Measurements from ENCODE around the gene UNC13B. TPM values are rescaled to one million over a fixed set of nuclear protein-coding genes. Genes with fewer than 3 reads are reported as not detected.
"Not testable (repeated sequence)": the region's sequence is repeated elsewhere in the genome, so short reads cannot be mapped to it uniquely, and the experiment has no call there.

UNC13B gene
- total RNA-seq, 1 experiment from 2014 or later: 19.7 TPM

DNA sequence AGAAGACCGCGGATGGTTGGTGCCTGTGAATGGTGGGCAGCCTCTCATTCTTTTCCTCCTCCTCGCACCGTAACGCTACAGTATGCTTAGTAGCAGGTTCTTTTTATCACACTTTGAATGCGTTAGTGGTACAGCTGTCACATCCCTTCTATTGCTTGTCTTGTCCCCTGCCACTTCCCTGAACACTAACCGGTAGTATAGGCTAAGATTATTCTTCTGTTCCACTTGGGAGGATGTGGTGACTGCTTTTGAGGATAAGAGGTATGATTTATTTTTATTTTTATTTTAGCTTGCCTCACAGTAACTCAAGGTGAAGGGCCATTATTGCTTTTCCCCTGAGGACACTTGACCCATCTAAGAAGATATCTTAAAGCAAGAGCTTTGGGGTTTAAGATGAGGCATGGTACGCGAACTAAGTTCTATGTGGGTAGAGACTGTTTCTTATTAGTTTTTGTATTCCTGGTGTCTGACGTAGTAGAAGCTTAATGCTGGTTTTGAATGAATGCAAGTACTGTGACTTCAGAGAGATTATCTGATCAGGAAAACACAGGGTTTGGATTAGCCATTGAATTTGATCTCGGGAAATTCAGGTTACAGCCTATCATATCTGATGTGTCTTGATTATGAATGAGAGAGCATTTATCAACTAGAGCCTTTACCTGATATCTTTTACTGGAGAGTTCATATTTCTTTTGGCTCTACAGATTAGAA is 951 bp downstream of the UNC13B start:
- no peaks in the 10 kb centered on the region for H3K36me3 ChIP-seq (ENCODE audit: control insufficient read depth, insufficient read depth, low read length)
- H3K4me1 ChIP-seq: peaks cover 10% of the 10 kb centered on the region
- no peaks in the 10 kb centered on the region for H3K27me3 ChIP-seq (replicated peaks; ENCODE audit: control insufficient read depth, insufficient read depth, low read length)
- TSS peak; percentile 44 for BruUV-seq (replicated peaks)
- peak overlapping the region; percentile 78 for H3K4me3 ChIP-seq (ENCODE audit: low read depth, low read length)
- no peaks in the 10 kb centered on the region for H3K4me1 Mint-ChIP-seq (ENCODE audit: low read depth, unreplicated experiment)
- DNase-seq: no peak
- CTCF ChIA-PET: interaction anchor here (1.9 kb wide), 1 partner anchor 47 kb away, joined by 10 read pairs; the partner anchor contains the start of gene ATOSB
- TF ChIP-seq, protein P1, sequence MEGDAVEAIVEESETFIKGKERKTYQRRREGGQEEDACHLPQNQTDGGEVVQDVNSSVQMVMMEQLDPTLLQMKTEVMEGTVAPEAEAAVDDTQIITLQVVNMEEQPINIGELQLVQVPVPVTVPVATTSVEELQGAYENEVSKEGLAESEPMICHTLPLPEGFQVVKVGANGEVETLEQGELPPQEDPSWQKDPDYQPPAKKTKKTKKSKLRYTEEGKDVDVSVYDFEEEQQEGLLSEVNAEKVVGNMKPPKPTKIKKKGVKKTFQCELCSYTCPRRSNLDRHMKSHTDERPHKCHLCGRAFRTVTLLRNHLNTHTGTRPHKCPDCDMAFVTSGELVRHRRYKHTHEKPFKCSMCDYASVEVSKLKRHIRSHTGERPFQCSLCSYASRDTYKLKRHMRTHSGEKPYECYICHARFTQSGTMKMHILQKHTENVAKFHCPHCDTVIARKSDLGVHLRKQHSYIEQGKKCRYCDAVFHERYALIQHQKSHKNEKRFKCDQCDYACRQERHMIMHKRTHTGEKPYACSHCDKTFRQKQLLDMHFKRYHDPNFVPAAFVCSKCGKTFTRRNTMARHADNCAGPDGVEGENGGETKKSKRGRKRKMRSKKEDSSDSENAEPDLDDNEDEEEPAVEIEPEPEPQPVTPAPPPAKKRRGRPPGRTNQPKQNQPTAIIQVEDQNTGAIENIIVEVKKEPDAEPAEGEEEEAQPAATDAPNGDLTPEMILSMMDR (IDR thresholded peaks at IDR 0.05; ENCODE audit: insufficient read depth in 1 of 2, low read depth in 1 of 2, low read length in 1 of 2, severe bottlenecking in 1 of 2, unreplicated experiment in 1 of 2): no peak
- peak overlapping the region; percentile 80 for H3K4me3 Mint-ChIP-seq (ENCODE audit: unreplicated experiment)
- no peaks in the 10 kb centered on the region for H3K9me3 Mint-ChIP-seq (ENCODE audit: unreplicated experiment)
- no peaks in the 10 kb centered on the region for H3K36me3 Mint-ChIP-seq (ENCODE audit: insufficient read depth, unreplicated experiment)
- H3K27me3 Mint-ChIP-seq (ENCODE audit: insufficient read depth, unreplicated experiment): no peaks in the 10 kb centered on the region
- intact Hi-C loops (cut with micrococcal nuclease; ENCODE audit: unreplicated experiment): loop anchor here (2.0 to 5.0 kb wide), 2 partner anchors 75 to 96 kb away; no protein-coding TSS in a partner anchor
- no peaks in the 10 kb centered on the region for H3K9me3 ChIP-seq
- POLR2A ChIA-PET: interaction anchor here (0.5 to 1.8 kb wide), 4 partner anchors 39 to 502 kb away, joined by 3 to 11 read pairs (median 6); partner anchors contain the start of genes ARHGEF39, ATOSB and STOML2
- H3K27ac Mint-ChIP-seq (ENCODE audit: unreplicated experiment): peak overlapping the region; percentile 79

DNA sequence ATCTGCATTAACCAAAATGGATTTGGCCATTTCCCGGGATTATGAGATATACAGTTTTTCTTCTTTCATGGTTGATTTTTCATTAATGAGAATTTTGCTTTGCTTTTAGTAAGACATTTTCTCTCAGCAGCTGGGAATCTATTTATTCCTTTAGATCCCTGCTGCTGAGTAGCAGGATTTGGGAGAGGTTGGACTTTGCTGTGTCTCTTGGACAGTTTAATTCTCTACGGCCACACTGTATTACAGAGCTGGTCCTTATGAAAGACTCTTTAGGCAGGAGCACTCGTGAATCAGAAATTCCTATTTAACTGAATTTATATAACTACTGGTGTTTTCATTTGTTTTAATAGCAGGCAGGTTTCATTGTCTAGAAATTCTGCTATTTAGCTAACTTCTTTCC is 1.6 kb downstream of the UNC13B start:
- no TSS peak for BruUV-seq (replicated peaks)
- POLR2A ChIA-PET: no interaction called here
- Mint-ChIP-seq H3K36me3 (ENCODE audit: insufficient read depth, unreplicated experiment) (no peaks in the 10 kb centered on the region), H3K4me1 (ENCODE audit: low read depth, unreplicated experiment) (no peaks in the 10 kb centered on the region), H3K27ac (ENCODE audit: unreplicated experiment) (no peak overlapping the region), H3K9me3 (ENCODE audit: unreplicated experiment) (no peaks in the 10 kb centered on the region), H3K4me3 (ENCODE audit: unreplicated experiment) (peak overlapping the region; percentile 80), H3K27me3 (ENCODE audit: insufficient read depth, unreplicated experiment) (no peaks in the 10 kb centered on the region)
- no peak for DNase-seq
- intact Hi-C loops (cut with micrococcal nuclease; ENCODE audit: unreplicated experiment): loop anchor here (2.0 to 5.0 kb wide), 2 partner anchors 74 to 95 kb away; no protein-coding TSS in a partner anchor
- TF ChIP-seq, protein P1 (IDR thresholded peaks at IDR 0.05; ENCODE audit: insufficient read depth in 1 of 2, low read depth in 1 of 2, low read length in 1 of 2, severe bottlenecking in 1 of 2, unreplicated experiment in 1 of 2): no peak
- no peaks in the 10 kb centered on the region for H3K27me3 ChIP-seq (replicated peaks; ENCODE audit: control insufficient read depth, insufficient read depth, low read length)
- CTCF ChIA-PET: interaction anchor here (1.9 kb wide), 1 partner anchor 48 kb away, joined by 10 read pairs; the partner anchor contains the start of gene ATOSB
- peaks cover 10% of the 10 kb centered on the region for H3K4me1 ChIP-seq
- no peaks in the 10 kb centered on the region for H3K9me3 ChIP-seq
- peak overlapping the region; percentile 78; the same call in 1 of the 2 replicates for H3K4me3 ChIP-seq (ENCODE audit: low read depth, low read length)
- no peaks in the 10 kb centered on the region for H3K36me3 ChIP-seq (ENCODE audit: control insufficient read depth, insufficient read depth, low read length)

DNA sequence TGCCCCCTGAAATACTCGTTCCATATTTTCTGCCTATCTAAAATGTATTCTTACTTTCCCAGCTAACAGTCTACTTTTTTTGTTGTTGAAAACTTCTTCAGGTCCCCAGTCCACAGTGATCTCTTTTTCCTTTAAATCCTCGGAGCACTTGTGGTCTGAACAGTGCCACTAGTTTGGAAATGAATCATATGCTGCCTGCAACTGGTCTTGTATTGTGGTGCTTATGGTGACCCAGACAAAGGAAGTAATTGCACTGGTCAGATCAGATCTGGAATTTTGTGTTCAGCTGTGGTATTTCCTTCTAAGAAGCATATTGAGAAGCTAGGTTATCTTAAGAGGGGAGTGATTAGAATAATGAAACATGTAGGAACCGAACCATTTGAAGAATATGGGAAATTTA is 2.9 kb downstream of the UNC13B start:
- Histone ChIP-seq H3K4me1 (peaks cover 10% of the 10 kb centered on the region), H3K9me3 (no peaks in the 10 kb centered on the region), H3K27me3 (replicated peaks; ENCODE audit: control insufficient read depth, insufficient read depth, low read length) (no peaks in the 10 kb centered on the region), H3K36me3 (ENCODE audit: control insufficient read depth, insufficient read depth, low read length) (no peaks in the 10 kb centered on the region), H3K4me3 (ENCODE audit: low read depth, low read length) (no peak overlapping the region)
- DNase-seq: no peak
- intact Hi-C loops (cut with micrococcal nuclease; ENCODE audit: unreplicated experiment): loop anchor here (5.0 kb wide), 1 partner anchor 73 kb away; no protein-coding TSS in a partner anchor
- ChIA-PET POLR2A (no interaction called here), CTCF (no interaction called here)
- no peak overlapping the region for H3K27ac Mint-ChIP-seq (ENCODE audit: unreplicated experiment)
- no peaks in the 10 kb centered on the region for H3K36me3 Mint-ChIP-seq (ENCODE audit: insufficient read depth, unreplicated experiment)
- H3K27me3 Mint-ChIP-seq (ENCODE audit: insufficient read depth, unreplicated experiment): no peaks in the 10 kb centered on the region
- H3K9me3 Mint-ChIP-seq (ENCODE audit: unreplicated experiment): no peaks in the 10 kb centered on the region
- no peak overlapping the region for H3K4me3 Mint-ChIP-seq (ENCODE audit: unreplicated experiment)
- BruUV-seq (replicated peaks): no TSS peak
- TF ChIP-seq, protein P1 (IDR thresholded peaks at IDR 0.05; ENCODE audit: insufficient read depth in 1 of 2, low read depth in 1 of 2, low read length in 1 of 2, severe bottlenecking in 1 of 2, unreplicated experiment in 1 of 2): no peak
- no peaks in the 10 kb centered on the region for H3K4me1 Mint-ChIP-seq (ENCODE audit: low read depth, unreplicated experiment)

DNA sequence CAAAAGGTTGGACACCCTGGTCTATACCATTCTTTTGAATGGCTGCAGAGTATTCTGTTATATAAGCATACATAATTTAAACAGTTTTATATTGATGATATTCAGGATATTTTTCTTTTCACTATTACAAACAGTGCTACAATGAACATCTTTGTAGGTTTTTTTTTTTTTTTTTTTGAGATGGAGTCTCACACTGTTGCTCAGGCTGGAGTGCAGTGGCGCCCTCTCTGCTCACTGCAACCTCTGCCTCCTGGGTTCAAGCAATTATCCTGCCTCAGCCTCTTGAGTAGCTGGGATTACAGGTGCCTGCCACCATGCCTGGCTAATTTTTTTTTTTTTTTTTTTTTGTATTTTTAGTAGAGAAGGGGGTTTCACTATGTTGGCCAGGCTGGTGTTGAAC is 5.6 kb downstream of the UNC13B start:
- H3K4me3 Mint-ChIP-seq (ENCODE audit: unreplicated experiment); H3K36me3 ChIP-seq (ENCODE audit: control insufficient read depth, insufficient read depth, low read length); H3K36me3 Mint-ChIP-seq (ENCODE audit: insufficient read depth, unreplicated experiment); POLR2A ChIA-PET; H3K4me1 Mint-ChIP-seq (ENCODE audit: low read depth, unreplicated experiment); H3K4me3 ChIP-seq (ENCODE audit: low read depth, low read length); H3K4me1 ChIP-seq; H3K27me3 Mint-ChIP-seq (ENCODE audit: insufficient read depth, unreplicated experiment); H3K9me3 Mint-ChIP-seq (ENCODE audit: unreplicated experiment); BruUV-seq (replicated peaks); DNase-seq; H3K27me3 ChIP-seq (replicated peaks; ENCODE audit: control insufficient read depth, insufficient read depth, low read length); H3K27ac Mint-ChIP-seq (ENCODE audit: unreplicated experiment); H3K9me3 ChIP-seq; intact Hi-C loops (cut with micrococcal nuclease; ENCODE audit: unreplicated experiment): not testable (repeated sequence)
- CTCF ChIA-PET: interaction anchor here (0.7 kb wide), 2 partner anchors 56 to 176 kb away, joined by 4 to 6 read pairs; no protein-coding TSS in a partner anchor

Data from Caco-2 (cell line).